B cell (primary cell): Measurements from ENCODE around the gene GPX2. TPM values are rescaled to one million over a fixed set of nuclear protein-coding genes. Genes with fewer than 3 reads are reported as not detected.

Experiments used
- ATAC-seq: fragments of 200-7000 bp; cut with Tn5 transposase; one replicate; pipeline ENCODE4 v1.10.0; 2021; ENCODE audit warnings: low read depth, mild to moderate bottlenecking, moderate number of reproducible peaks, moderate library complexity
- CTCF ChIA-PET: fragments of 350-600 bp; sonication (Branson Sonifier 250); formaldehyde crosslinking; loops from one replicate; lab custom pipeline; 2021; ENCODE audit warnings: antibody characterized with exemption, inconsistent platforms; lab: Charles Lee
- POLR2A ChIA-PET: fragments of 350-600 bp; sonication (Branson Sonifier 250); formaldehyde crosslinking; loops from one replicate; lab custom pipeline; 2021; ENCODE audit warnings: antibody characterized with exemption; lab: Charles Lee
- DNase-seq: peaks from one replicate; pipeline ENCODE4 v3.0.0; 2013
- H2AFZ ChIP-seq: 2 replicates; pipeline ENCODE4 v1.6.1; 2012; ENCODE audit warnings: mild to moderate bottlenecking, low read depth, low read length; ENCODE audit not compliant: insufficient read depth, poor library complexity, severe bottlenecking
- H3K27ac ChIP-seq, 2 donors: 1 replicate in 1 of 2; 2 replicates in 1 of 2; pipeline ENCODE4 v1.5.1; 2012 to 2013; ENCODE audit warnings: low read length in 2 of 2, mild to moderate bottlenecking in 2 of 2, moderate library complexity in 1 of 2
- H3K27me3 ChIP-seq, 4 experiments: fragments of 200-600 bp in 1 of 4; sonication (generic) in 1 of 4; replicated peaks in 1 of 4; 1 replicate in 2 of 4; 2 replicates in 2 of 4; pipeline versions ENCODE4 v1.6.1 to v1.7.0; 2013 to 2016; ENCODE audit warnings: low read length in 3 of 4, mild to moderate bottlenecking in 2 of 4, mixed read lengths in 1 of 4, moderate library complexity in 1 of 4; ENCODE audit not compliant: insufficient read depth in 4 of 4, control insufficient read depth in 3 of 4; ENCODE audit errors: control extremely low read depth in 1 of 4
- H3K36me3 ChIP-seq, 2 experiments: replicated peaks in 1 of 2; 1 replicate in 1 of 2; 2 replicates in 1 of 2; pipeline versions ENCODE4 v1.6.1 to v1.7.1; 2013; ENCODE audit warnings: low read length in 1 of 2; ENCODE audit not compliant: insufficient read depth in 2 of 2, control insufficient read depth in 1 of 2; ENCODE audit errors: control extremely low read depth in 1 of 2, extremely low read depth in 1 of 2
- H3K4me1 ChIP-seq, 2 donors: fragments of 200-600 bp in 1 of 2; sonication (generic) in 1 of 2; 1 replicate in 1 of 2; 2 replicates in 1 of 2; pipeline versions ENCODE4 v1.5.1 to v1.6.1; 2013 to 2017; ENCODE audit warnings: low read length in 2 of 2; ENCODE audit not compliant: control insufficient read depth in 2 of 2, insufficient read depth in 2 of 2
- H3K4me2 ChIP-seq: replicated peaks from 2 replicates; pipeline ENCODE3; 2012; ENCODE audit warnings: mild to moderate bottlenecking, low read depth, low read length; ENCODE audit not compliant: poor library complexity, severe bottlenecking
- H3K4me3 ChIP-seq, 5 experiments: fragments of 200-600 bp in 1 of 5; sonication (generic) in 1 of 5; 1 replicate in 3 of 5; 2 replicates in 2 of 5; pipeline versions ENCODE4 v1.5.1 to v1.7.0; 2011 to 2016; ENCODE audit warnings: low read length in 4 of 5, mild to moderate bottlenecking in 4 of 5, low read depth in 2 of 5, control low read depth in 1 of 5, moderate library complexity in 1 of 5; ENCODE audit not compliant: insufficient read depth in 1 of 5; ENCODE audit errors: control extremely low read depth in 1 of 5, extremely low read depth in 1 of 5
- H3K79me2 ChIP-seq: fragments of 200-600 bp; sonication (generic); one replicate; pipeline ENCODE4 v1.6.0; 2016; ENCODE audit warnings: low read length; ENCODE audit not compliant: control insufficient read depth, insufficient read depth
- H3K9ac ChIP-seq: fragments of 200-600 bp; sonication (generic); 2 replicates; pipeline ENCODE4 v1.6.1; 2017; ENCODE audit warnings: mild to moderate bottlenecking, low read length, moderate library complexity
- H3K9me3 ChIP-seq, 3 donors: one replicate each; pipeline versions ENCODE4 v1.6.1 to v1.7.1; 2013; ENCODE audit warnings: low read length in 2 of 3; ENCODE audit not compliant: control insufficient read depth in 2 of 3, insufficient read depth in 1 of 3; ENCODE audit errors: control extremely low read depth in 1 of 3
- H4K20me1 ChIP-seq: 2 replicates; pipeline ENCODE4 v1.6.0; 2012; ENCODE audit warnings: mild to moderate bottlenecking, low read length; ENCODE audit not compliant: insufficient read depth, control insufficient read depth, poor library complexity, severe bottlenecking
- H3K27ac Mint-ChIP-seq: one replicate; pipeline ENCODE4 v1.8.0; 2021; ENCODE audit warnings: mixed read lengths
- H3K27me3 Mint-ChIP-seq: one replicate; pipeline ENCODE4 v1.8.0; 2021; ENCODE audit warnings: mixed read lengths
- H3K4me1 Mint-ChIP-seq: one replicate; pipeline ENCODE4 v1.8.0; 2021; ENCODE audit warnings: mixed read lengths
- H3K4me3 Mint-ChIP-seq: one replicate; pipeline ENCODE4 v1.8.0; 2021; ENCODE audit warnings: mixed read lengths
- H3K9me3 Mint-ChIP-seq: one replicate; pipeline ENCODE4 v1.8.0; 2022; ENCODE audit warnings: mixed read lengths; ENCODE audit not compliant: insufficient read depth
- CTCF ChIP-seq: fragments of 200-600 bp; IDR thresholded peaks from one replicate; pipeline ENCODE4 v1.8.0; 2022; ENCODE audit warnings: antibody characterized with exemption, mild to moderate bottlenecking
- EZH2 ChIP-seq: IDR thresholded peaks from 2 replicates; pipeline ENCODE4 v1.6.1; 2012; ENCODE audit warnings: borderline replicate concordance, low read depth, mild to moderate bottlenecking, moderate library complexity, low read length; ENCODE audit not compliant: insufficient read depth, poor library complexity, severe bottlenecking
- WGBS: methylation state at CpG from one replicate; pipeline ENCODE4 v1.1.5; 2013; ENCODE audit warnings: missing lambda C conversion rate; ENCODE audit not compliant: insufficient coverage; 5-methylcytosine and 5-hydroxymethylcytosine counted together
- intact Hi-C: fragments of 100-400 bp; cut with micrococcal nuclease; formaldehyde crosslinking; loops from one replicate; pipeline ENCODE4 v1.10.0; 2022
- polyA plus RNA-seq: library from polyadenylated mRNA; depleted of rRNA; stranded (reverse); fragments of >200 nt; gene quantifications from 2 replicates; pipeline ENCODE4 v1.2.3, GENCODE V29; 2012
- total RNA-seq, 2 donors: library from RNA; stranded (reverse); fragments of 120-200 nt in 1 of 2; gene quantifications; 1 replicate in 1 of 2; 2 replicates in 1 of 2; pipeline versions ENCODE4 v1.2.3 to v1.2.4, GENCODE V29; 2013 to 2022

GPX2 gene
- total and polyA plus RNA-seq, 2 donors (not counting 1 experiment from before 2014, with no cell fraction given), result not detected

- POLR2A ChIA-PET, result interaction anchor here (0.6 kb wide), 1 partner anchor 51 kb away, joined by 3 read pairs; no protein-coding TSS in a partner anchor
- H2AFZ ChIP-seq, result peak within 1 kb of the TSS; percentile 77
Observed at GRCh38 chr14:64971943-64972791, 29.6 kb upstream of the GPX2 start, which contains the start of gene RAB15. Gene RAB15 (minus strand): TSS chr14:64972336. CDS start chr14:64972076, 260 bp downstream.

More at GRCh38 chr14:64971943-64972791, 29.6 kb upstream of the GPX2 start, which contains the start of gene RAB15:
- no peaks in the 10 kb centered on the region for H3K9me3 Mint-ChIP-seq
- H3K27me3 ChIP-seq, result peaks cover 0 to 27% (median 9%) of the 10 kb centered on the region in 4 experiments
- H3K4me3 ChIP-seq, result peak within 1 kb of the TSS in 4 of 5 experiments; percentile 44 to 65 (median 62)
- H3K4me1 Mint-ChIP-seq, result peaks cover 6% of the 10 kb centered on the region
- no peaks in the 10 kb centered on the region for H3K79me2 ChIP-seq
- H3K4me2 ChIP-seq, result peak within 1 kb of the TSS; percentile 96
- intact Hi-C loops, result loop anchor here (2.0 to 5.0 kb wide), 2 partner anchors 15 to 60 kb away; partner anchors contain the start of genes CHURC1 and FNTB
- no peaks in the 10 kb centered on the region for H4K20me1 ChIP-seq
- H3K27ac Mint-ChIP-seq, result no peak within 1 kb of the TSS
- CTCF ChIA-PET, result interaction anchor here (1.5 kb wide), 1 partner anchor 12 kb away, joined by 3 read pairs; no protein-coding TSS in a partner anchor
- H3K4me3 Mint-ChIP-seq, result peak within 1 kb of the TSS; percentile 83
- no peak within 1 kb of the TSS for H3K27ac ChIP-seq
- peaks cover 19% of the 10 kb centered on the region for H3K27me3 Mint-ChIP-seq
- DNase-seq (peak; percentile 50), ATAC-seq (peak; percentile 71)
- under 1% methylated on average over 67 of the region's 96 CpGs for WGBS
- no peaks in the 10 kb centered on the region for H3K36me3 ChIP-seq
- no peaks in the 10 kb centered on the region for H3K9me3 ChIP-seq
- H3K4me1 ChIP-seq, result peaks cover 11% of the 10 kb centered on the region in 2 donors
- peak within 1 kb of the TSS; percentile 62 for H3K9ac ChIP-seq
- TF ChIP-seq CTCF, result no peak
- no peak for TF ChIP-seq EZH2
